KG1 (cell line): ENCODE results near the gene LHX4.
"Not testable (repeated sequence)": the region's sequence is repeated elsewhere in the genome, so short reads cannot be mapped to it uniquely, and the experiment has no call there.

ENCODE experiments used
- DNase-seq: peaks from one replicate; lab custom pipeline; 2025; lab: John Stamatoyannopoulos, UW

The LHX4 gene

DNA sequence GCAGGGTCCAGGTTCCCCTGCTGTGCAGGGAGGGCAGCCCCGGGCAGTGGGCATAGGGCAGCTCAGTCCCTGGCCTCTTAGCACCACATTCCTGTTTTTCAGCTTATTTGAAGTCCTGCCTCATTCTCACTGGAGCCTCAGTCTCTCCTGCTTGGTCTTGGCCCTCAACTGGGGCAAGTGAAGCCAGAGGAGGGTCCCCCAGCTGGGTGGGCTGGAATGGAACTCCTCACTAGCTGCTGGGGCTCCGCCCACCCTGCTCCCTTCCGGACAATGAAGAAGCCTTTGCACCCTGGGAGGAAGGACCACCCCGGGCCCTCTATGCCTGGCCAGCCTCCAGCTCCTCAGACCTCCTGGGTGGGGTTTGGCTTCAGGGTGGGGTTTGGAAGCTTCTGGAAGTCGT lies 32.8 kb upstream of the LHX4 start:
- no peak for DNase-seq

DNA sequence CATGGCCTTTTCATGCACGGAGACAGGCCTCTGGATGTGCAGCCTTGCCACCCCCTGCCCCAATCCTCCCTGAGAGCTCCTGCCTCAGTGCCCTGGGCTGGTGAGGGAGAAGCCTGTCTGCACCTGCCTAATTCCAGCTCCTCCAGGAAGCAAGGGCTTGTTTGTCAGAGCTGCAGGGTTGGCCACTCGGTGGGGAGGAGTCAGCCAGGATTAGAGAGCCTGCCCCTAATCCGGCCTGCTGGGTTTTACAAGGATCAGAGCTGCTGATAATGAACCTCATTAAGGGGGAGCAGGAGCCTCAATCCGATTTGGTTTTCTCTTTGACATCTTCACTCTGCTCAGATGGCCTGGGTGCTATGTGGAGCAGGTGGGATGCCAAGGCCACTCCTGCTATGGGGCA lies 31.9 kb upstream of the LHX4 start:
- DNase-seq: no peak

DNA sequence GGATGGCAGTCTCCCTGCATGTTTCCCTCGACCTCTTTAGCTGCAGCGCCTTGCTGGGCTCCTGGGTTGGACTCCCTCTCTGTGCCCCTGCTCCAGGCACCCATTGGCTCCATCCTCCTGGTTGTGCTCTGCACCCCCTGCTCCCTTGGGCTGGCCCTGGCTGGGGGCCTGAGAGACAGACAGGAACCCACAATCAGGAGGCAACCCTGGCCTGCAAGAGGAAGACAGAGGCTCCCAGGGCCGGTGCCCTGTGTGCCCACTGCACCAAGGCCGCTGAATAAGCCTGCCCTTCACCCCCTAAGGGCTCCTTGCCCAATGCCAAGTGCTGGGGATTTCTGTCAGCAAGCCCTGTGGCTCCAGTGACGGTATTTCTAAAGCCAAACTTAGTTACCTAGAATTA lies 31.5 kb upstream of the LHX4 start:
- no peak for DNase-seq

DNA sequence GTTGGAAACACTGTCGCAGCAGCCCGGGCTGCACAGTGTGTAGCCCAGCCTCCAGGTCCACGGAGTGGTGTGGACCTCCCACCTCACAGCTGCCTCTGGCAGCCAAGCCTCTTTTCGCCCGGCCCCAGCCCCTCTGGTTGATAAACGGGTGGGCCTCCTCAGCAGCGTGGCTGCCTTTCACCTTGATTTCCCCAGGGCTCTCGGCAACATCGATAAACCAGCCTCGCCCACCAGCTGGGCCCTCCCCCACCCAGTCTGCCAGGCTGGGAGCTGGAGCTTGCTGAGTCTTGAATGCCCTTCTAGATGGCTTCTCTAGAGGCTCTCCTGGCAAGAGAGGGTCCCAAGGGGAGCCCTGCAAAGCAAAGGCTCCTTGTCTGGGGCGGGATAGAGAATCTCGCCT lies 31.0 kb upstream of the LHX4 start:
- DNase-seq: no peak

DNA sequence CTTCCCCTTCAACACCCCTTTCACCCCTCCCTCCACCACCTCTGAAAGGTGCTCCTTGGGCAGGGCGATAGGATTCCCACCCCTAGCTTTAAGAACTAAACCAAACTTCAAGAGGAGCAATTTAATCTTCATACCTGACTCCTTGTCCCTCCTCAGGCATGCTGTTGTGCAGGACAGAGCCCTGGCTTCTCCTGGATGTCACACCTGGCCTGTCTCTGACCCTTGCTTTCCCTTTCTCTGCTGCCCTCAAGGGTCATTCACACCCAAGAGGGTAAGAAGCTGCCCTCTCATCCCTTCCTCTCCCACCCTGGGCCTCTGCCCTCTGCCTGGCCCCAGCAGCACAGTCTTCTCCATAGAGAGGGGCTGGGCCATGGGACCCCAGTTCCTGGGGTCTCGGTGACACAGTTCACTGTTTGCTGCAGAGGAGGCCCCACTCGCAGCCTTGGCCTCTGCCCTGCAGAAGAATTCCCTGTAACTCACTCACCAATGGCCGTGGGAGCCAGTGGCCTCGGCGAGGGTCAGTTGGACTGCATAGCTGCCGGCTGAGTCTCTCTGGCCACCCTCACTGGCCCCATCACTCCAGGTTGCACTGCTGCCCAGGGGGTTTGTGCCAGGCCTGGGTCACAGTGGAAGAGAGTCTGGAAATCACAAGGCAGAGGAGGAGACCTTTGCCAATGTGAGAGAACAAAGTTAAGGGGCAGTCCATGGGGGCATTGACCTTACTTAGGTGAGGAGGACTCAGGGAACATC lies 28.4 kb upstream of the LHX4 start:
- DNase-seq: no peak

DNA sequence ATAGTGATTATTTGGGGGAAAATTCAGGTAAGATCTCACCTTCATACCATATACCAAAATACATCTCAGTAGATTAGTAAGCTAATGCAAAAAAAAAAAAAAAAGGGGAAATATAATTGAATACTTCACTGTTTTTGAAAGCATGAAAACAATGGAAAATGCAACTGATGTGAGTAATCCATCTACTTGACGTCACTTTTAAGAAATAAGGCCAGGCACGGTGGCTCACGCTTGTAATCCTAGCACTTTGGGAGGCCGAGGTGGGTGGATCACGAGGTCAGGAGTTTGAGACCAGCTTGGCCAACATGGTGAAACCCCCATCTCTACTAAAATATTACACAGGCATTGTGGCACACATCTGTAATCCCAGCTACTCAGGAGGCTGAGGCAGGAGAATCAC lies 27.5 kb upstream of the LHX4 start:
- DNase-seq: not testable (repeated sequence)

DNA sequence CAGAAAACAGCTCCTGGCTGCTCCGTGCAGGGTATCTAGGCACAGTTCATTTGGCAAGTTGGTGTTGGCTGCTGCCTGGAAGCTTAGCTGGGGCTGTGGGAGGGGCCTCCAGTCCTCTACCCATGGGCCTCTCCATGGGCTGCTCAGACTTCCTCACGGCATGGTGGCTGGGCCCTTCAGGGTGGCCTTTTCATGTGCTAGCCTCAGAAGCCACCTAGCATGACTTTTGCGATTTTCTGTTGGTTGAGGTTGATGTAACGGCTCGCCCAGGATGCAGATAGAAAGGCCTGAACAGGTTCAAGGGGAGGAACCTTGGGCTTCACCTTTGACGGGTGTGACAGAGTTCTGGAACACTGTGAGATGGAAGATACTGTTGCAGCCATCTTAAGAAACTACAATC lies 25.8 kb upstream of the LHX4 start:
- no peak for DNase-seq

DNA sequence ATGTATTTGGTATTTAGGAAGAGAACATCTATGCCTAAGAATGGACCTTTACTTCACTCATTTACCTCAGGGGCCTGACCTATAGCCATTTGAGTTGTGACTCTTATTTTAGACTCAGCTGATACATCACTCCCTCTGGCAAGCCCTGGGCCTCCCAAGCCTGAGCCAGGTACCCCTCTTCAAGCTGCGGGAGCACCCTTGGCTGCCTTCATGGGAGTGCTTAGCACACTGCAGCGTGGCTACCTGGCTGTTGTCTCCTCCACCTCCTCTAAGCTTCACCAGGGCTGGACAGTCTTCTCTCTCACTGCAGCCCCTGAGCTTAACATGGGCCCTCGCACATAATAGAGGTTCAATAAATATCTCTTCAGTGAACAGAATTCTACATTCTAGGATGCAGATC lies 23.5 kb upstream of the LHX4 start:
- no peak for DNase-seq

DNA sequence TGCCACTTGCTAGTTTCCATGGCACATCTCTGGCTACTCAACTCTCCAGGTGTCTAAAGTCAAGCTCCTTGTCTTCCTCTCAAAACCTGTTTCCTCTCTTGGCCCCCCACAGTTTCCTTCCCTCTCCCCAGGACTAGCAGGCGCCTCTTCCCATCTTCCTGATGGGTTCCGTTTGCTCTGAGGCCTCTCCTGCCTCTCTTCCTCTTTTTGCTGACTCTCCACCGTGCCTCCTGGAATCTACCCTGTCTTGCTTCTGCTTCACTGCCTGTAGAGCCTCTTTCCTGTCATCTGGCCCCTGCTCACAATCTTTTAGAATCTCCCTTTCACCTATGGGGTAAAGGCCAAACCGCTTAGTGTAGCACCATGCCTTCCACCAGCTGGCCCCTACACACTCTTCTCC lies 21.8 kb upstream of the LHX4 start:
- DNase-seq: no peak

DNA sequence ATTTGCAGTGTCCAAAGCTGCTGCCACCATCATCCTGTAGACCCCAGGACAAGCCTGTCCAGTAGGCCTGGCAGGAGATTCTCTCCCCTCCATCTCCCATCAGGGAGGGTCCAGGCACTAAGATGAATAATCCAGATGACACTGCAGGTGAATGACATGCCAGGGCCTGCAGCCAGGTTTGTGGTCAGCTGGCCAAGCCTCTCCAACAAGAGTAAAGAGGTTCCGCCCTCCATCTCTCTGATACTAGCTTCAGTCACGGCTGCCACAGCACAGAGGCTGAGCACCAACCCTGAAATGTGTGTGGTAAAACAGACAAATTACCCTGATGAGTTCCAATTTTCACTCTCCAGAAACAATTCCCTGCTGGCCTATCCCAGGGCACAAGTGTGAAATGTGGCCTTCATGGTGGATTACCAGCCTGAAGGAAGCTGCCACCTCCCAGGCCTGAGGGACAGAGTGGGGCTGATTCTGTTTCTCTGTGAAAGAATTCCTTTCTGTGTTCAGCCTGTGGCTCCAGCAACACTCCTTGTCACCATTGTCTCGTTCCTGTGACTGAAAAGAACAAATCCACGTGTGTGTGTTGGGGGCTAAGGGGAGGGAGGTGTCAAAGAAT lies 19.9 kb upstream of the LHX4 start:
- DNase-seq: no peak

DNA sequence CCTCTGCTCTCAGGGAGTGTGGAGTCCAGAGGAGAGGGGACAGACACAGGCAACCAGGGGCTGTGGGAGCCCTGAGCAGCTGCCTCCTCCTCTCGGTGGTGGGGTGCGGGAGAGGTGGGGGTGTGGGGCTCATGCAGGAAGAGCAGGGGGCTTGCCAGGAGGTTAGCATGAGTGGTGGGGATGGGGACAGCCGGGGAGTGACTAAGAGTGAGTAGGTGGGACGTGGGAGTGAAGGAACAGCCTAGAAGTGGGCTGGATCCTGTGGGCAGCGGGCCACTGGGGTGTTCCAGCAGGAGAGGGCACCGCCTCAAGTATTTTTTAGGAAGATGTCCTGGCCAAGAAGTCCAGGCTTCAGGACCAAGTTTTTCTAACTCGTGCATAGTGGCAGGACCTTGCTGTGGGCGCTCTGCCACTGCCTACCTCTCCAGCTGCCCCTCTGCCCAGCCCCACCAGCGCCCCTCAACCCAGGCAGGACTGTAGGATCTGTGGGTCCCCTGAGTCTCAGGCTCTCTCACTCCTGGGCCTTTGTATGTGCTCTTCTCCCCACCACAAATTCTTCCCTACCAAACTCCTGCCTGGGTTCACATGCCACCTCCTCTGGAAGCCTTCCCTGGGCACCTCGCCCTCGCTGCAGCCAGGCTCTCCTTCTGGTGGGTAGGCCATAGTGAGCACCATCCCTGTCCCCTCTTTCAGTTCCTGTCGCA lies 18.8 kb upstream of the LHX4 start:
- DNase-seq: no peak

DNA sequence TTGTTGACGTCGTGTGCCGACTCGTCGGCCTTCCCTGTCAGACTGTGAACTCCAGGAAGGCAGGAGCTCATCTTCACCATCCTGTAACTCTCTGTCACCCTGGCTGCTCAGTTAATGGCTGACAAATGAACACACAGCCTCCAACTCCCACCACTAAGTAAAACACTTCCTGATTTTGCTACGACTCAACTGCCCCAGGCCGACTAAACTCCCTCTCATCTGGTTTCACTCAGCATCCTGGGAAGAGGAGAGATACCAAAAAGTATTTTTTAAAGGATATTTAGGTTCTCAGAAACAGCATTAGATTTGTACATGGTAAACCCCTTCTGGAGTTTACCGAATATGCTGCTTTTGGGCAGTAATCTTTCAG lies 18.2 kb upstream of the LHX4 start:
- no peak for DNase-seq

DNA sequence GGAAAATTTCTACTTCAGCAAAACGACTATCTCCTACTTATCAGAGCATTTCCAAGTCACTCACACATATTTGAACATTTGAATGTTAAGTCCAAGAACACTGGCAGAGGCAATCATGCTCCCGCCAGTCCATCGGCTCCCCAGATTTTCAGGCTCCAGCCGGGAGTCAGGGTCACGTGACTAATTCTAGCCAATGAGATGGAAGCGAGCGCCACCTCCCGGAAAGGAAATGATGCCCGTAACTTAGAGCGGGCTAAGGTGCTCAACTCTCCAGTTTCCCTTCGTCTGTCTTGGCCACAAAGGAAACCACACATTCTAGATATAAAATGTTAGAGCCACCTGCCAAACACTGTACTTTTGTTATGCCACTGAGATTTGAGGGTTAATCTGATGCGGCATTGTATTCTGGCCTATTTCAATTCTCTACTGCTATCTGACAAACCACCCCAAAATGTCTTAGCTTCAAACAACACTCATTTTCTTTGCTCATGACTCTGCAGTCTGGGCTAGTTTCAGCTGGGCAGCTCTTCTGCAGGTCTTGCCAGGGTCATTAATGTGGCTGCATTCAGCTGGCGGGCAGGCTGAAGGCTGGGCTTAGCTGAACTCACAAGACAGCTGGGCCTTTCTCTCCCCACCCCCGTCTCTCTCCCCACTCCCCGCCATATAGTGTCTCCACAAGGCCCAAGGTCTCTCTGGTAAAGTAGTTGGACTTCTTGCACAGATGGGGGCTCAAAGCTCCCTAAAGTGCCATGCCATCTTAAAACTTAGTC lies 16.5 kb upstream of the LHX4 start:
- DNase-seq: peak; percentile 40

DNA sequence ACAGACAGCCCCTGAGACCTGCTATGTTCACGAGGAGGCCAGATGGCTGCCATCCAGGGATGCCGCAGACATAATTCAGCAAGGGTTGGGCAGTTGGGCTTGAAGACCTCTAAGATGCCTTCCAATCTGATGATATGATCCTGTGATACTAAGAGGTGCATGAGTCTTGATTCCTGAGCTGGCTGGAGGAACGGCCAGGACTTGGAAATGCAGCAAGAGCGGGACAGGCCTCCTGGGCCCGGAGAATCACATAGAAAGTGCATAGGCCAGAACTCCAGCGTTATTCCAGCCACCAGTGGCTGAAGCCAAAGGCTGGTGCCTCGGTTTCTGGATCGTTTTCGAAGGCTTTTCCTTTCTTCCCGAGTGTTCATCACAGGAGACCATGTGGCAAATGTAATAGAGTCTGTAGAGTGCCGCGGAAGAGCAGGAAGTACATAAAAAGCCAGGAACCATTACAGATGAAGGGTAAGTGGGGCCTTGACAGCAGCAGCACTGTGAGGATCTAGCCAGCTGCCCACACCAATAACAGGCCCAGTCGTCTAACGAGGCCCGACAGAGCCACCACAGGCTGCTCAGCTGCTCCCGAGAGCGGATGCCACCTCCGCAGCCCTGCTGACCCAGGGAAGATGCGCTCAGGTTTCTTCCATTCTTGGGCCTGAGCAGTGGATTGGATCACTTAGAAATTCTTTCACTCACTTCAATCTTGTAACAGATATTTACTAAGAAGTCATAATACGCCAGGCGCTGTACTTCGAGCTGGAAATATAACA lies 14.0 kb upstream of the LHX4 start:
- no peak for DNase-seq

DNA sequence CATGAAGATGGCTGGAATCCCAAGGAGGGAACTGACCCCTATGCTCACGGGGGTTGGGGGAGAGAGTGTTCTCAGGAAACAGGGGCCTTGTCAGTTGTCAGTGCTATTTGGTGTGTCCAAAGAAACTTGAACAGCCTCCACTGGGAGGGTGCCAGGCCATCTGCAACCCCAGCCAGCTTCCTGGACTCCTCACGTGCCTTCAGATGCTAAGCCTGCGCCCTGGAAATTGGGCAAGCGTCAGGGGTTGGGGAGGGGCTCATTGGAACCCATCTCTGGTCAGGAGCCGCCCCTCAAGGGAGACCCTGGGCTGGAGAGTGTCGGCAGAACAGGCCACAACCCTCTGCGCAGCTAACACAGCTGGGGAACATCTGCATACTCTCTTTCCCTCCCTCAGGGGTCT lies 13.1 kb upstream of the LHX4 start:
- no peak for DNase-seq

DNA sequence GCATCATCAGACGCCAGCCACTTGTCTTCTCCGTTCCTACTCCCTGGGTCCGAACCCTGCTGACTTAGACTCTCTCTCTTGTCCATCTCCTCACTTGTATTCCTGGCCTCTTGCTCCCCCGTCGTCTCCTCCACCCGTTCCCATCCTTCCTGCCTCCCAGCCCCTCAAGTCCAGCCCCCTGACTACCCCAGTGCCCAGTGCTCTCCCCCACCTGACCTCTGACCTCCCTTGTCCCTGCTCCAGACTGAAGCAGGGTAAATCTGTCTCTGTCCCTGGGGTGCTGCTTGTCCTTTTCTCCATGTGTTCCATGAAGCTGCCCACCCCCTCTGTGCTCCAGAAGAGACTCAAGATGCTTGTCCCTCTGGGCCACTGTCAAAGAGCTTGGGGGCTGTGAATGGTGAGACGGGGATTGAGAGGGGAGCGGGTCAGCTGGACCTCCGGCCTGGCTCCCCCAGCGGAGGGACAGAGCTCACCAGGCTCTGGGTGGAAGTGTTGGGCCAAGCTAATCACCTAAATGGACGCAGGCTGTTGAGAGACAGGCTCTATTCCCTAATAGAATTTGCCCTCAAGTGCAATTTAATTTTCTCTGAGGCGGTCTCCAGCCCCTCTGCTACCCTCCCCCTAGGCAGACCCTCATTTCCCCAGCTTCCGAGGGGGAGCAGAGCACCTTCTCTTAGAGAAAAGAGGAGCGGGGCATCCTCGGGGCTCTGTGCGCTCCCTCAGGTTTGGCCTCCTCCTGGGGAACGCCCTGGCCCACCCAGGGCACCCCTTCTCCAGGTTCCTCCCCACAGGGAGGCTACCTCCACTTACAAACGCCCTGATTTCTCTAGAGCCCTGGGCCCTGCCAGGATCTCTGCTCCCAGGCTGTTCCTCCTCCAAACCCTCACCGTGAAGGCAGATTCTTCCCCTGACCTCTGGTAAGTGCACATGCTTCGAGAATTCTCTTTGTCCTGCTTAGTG lies 11.0 kb upstream of the LHX4 start:
- no peak for DNase-seq

DNA sequence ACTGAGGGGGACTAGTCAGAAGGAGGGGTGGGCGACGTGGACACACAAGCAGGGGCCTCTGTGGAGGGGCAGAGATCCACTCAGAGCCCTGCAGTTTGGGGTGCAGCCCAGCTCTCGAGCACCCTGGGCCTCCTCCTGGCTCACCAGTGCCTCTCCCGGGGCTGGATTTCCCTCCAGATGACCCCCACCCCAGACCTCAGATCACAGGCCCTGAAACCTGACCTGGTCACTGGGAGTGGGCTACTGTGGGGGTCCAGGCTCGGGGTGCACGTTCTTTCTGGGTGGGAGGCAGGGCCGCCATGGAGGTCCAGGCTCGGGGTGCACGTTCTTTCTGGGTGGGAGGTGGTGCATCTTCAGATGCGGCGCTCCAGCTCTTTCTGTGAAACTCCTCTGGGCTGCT lies 10.3 kb upstream of the LHX4 start:
- no peak for DNase-seq

DNA sequence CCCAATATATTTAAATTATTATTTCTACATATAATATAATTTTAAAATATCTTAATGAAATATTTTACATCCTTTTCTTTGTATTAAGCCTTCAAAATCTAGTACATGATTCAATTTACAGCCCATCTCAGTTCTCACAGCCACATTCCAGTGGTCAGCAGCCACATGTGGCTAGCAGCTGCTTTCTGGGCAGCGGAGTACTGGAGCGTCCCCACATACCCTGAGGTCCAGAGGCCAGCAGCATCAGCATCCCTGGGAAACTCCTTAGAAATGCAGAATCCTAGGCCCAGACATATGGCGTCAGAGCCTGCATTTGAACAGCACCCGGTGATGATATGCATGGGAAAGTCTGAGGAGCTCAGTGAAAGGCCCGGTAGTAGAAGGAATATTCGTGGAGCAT lies 8.6 kb upstream of the LHX4 start:
- DNase-seq: no peak

DNA sequence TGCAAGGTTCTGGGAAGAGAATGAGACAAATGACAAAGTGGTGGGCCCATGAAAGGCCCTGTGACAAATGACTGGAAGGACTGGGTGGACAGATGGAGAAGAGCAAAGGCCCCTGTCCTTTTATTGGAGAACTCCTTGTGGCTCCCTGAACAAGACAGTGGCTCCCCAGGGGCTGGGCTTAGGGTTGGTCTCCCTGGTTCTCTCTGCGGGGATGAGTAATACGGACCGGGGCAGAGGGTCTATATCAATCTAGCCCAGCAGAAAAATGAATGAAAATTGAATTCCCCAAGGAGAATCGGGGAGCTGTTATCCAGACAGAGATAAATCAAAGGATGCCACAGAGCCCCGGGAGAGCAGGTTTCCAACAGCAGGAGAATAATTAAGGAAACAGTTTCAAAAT lies 5.2 kb upstream of the LHX4 start:
- no peak for DNase-seq

DNA sequence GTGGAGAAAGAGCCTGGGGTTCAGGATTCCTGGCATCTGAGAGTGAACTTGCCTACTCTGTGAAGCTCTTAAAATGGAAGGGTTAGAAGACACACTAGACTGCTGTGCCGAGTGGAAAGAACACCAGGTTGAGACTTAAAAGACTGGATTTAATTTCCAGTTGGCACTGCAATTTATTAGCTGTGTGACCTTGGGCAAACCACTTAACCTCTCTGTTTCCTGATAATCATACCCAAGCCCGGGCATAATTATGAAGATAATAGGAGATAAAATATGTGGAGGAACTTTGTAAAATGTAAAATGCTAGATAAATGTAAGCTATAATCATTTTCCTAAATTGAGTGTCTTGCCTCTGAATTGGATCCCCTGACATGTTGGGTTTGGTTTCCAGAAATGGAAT lies 4.7 kb upstream of the LHX4 start:
- no peak for DNase-seq
